ENCODE data around the gene RAD51B.

GRCh38 chr14:68571114-68571591, 751.6 kb downstream of the RAD51B start:
- TF ChIP-seq POLR2A (IDR thresholded peaks at IDR 0.05): no peak
- TF ChIP-seq CTCF (IDR thresholded peaks at IDR 0.05): no peak
